Mononuclear cell (primary cell): ENCODE results near the gene TAOK3. TPM values are rescaled to one million over a fixed set of nuclear protein-coding genes. Genes with fewer than 3 reads are reported as not detected.
"Not testable (repeated sequence)": the region's sequence is repeated elsewhere in the genome, so short reads cannot be mapped to it uniquely, and the experiment has no call there.

Source experiments
- H3K27me3 ChIP-seq: 2 replicates; pipeline ENCODE4 v1.6.0; 2011; ENCODE audit warnings: low read length, control low read depth; ENCODE audit not compliant: insufficient read depth
- H3K4me1 ChIP-seq: 2 replicates; pipeline ENCODE4 v1.5.1; 2011; ENCODE audit warnings: mild to moderate bottlenecking, low read length, control low read depth; ENCODE audit not compliant: insufficient read depth
- H3K4me3 ChIP-seq: 2 replicates; pipeline ENCODE4 v1.5.1; 2011; ENCODE audit warnings: mild to moderate bottlenecking, low read length, moderate library complexity
- H3K9me3 ChIP-seq: 2 replicates; pipeline ENCODE4 v1.5.1; 2011; ENCODE audit warnings: low read depth, mild to moderate bottlenecking, control low read depth, low read length
- total RNA-seq: library from RNA; depleted of rRNA; stranded (reverse); fragments of >200 nt; gene quantifications from one replicate; pipeline ENCODE4 v1.2.3, GENCODE V29; 2012

Gene TAOK3
- total RNA-seq, 1 donor, result 58.6 TPM

DNA sequence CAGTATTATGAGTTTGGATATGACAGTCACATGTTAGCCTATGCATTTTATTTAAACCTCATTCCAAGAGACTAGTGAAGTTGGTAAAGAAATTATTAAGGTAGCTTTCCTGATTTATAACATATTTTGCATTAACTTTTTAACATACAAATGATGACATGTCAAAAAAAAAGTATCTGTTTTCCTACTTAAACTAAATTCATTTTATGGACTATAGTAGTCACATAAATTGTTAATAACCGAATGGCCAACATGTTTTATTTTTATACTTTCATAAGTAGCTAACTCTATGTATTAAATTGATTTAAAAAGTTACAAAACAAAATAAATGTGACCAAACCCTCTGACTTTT lies 14.7 kb downstream of the TAOK3 start:
- H3K9me3 ChIP-seq, result no peaks in the 10 kb centered on the region
- no peak overlapping the region for H3K4me3 ChIP-seq
- peaks cover 66% of the 10 kb centered on the region for H3K4me1 ChIP-seq
- no peaks in the 10 kb centered on the region for H3K27me3 ChIP-seq

DNA sequence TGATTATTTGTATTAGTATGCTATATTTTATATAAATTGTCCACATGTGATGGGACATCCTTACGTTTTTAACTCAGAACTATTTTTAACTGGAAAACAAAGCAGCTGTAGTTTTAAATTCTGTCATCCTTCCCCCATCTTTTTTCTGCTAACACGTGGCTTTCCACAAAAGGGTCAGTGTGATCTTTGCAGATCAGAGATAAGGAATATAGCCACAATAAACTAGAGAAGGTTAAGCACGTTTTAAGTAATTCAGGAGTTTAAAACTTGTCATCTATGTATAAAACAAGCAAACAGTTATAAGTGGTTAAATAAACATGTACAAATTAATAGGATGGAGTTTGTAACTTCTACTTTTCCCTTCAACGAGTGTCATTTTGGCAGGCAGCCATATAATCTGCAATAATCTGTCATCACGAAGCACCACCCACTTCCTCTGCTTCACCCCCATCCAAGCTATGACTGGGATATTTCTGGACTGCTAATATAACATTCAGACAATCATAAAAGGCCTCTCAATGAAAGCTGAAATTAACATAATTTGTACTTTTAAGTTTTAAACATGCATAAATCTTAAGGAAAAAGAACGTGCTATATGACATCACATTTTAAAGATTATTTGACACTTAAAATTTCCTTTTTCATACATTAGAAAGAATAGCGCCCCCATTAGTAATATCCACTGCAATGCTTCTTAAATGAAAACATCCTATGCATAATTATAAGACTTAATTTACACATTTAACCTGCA lies 15.3 kb downstream of the TAOK3 start:
- Histone ChIP-seq H3K9me3 (no peaks in the 10 kb centered on the region), H3K27me3 (no peaks in the 10 kb centered on the region), H3K4me1 (peaks cover 61% of the 10 kb centered on the region), H3K4me3 (no peak overlapping the region)

DNA sequence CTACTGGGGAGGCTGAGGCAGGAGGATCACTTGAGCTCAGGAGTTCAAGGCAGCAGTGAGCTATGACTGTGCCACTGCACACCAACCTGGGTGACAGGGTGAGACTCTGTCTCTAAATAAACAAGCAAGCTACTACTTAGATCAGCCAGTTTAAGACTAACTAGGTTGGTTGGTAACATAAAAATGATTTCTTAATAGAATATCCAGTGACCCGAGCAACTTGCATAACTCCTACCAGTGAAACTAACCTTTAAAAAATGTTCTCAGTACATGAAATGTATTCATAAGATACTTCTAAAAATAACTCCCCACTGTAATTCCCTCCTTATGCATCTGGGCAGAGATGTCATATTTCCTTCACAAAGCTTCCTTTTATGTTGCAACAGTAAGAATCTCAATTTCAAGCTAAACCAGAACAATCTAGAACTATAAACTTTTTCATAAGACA lies 15.9 kb downstream of the TAOK3 start:
- Histone ChIP-seq H3K4me1 (peaks cover 55% of the 10 kb centered on the region), H3K27me3 (no peaks in the 10 kb centered on the region), H3K9me3 (no peaks in the 10 kb centered on the region), H3K4me3 (no peak overlapping the region)

DNA sequence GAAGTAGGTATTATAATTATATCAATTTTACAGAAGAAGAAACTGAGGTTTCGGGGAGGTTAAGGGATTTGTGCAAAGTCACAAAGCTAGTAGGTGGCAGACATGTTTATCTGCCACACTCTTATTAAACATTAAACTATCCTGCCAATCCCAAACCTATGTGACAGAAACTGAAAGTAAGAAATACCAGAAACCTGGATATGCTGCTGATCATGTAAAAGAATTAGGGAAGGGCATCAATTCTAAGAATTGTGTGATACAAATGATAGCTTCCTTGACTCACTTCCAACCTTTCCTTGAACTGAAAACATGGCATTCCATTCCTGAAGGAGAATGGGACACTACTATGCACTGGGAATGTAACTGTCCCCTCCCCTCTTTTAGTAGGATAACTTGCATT lies 16.9 kb downstream of the TAOK3 start:
- H3K27me3 ChIP-seq, result no peaks in the 10 kb centered on the region
- H3K4me3 ChIP-seq, result no peak overlapping the region
- H3K9me3 ChIP-seq, result no peaks in the 10 kb centered on the region
- H3K4me1 ChIP-seq, result peaks cover 45% of the 10 kb centered on the region

DNA sequence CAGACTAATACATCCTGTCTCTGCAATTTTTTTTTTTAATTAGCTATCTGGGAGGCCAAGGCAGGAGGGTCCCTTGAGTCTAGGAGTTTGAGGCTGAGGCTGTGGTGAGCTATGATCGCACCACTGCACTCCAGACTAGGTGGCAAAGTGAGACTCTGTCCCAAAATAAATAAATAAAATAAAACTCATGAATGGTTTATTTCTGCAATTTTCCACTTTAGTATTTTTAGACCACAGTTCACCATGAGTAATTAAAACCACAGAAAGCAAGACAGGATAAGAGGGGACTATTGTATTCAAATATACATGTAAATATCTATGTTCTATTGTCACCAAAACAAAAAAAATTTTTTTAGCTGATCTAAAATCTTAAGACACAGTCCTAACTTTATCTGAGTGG lies 17.8 kb downstream of the TAOK3 start:
- H3K4me1 ChIP-seq, result peaks cover 37% of the 10 kb centered on the region
- no peaks in the 10 kb centered on the region for H3K9me3 ChIP-seq
- no peak overlapping the region for H3K4me3 ChIP-seq
- H3K27me3 ChIP-seq, result no peaks in the 10 kb centered on the region

DNA sequence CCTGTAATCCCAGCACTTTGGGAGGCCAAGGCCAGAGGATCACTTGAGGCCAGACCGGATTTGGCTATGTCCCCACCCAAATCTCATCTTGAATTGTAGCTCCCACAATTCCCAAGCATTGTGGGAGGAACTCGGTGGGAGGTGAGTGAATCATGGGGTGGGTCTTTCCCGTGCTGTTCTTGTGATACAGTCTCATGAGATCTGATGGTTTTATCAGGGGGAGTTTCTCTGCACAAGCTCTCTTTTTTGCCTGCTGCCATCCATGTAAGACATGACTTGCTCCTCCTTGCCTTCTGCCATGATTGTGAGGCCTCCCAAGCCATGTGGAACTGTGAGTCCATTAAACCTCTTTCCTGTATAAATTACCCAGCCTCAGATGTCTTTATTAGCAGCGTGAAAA lies 18.2 kb downstream of the TAOK3 start:
- H3K9me3 ChIP-seq, H3K27me3 ChIP-seq, H3K4me3 ChIP-seq: not testable (repeated sequence)
- peaks cover 33% of the 10 kb centered on the region for H3K4me1 ChIP-seq

DNA sequence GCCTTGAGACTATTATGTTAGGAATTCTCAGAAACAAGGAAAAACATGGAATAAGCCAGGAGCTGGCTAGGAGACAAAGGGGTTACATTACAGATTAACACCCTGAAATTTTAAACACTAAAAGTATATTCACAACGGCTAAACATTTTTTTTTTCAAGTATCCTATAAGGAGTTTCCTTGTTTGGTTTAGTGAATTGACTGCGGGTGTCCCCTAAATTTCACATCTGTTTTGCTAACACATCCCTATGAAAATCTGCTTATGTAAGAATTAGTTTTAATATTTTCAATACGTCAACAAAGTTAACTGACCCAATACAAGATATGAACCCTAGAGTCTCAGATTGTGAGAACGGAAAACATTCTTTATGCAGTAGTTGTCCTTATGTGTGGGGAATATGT lies 19.0 kb downstream of the TAOK3 start:
- Histone ChIP-seq H3K27me3 (no peaks in the 10 kb centered on the region), H3K4me1 (peaks cover 32% of the 10 kb centered on the region), H3K4me3 (no peak overlapping the region), H3K9me3 (no peaks in the 10 kb centered on the region)

DNA sequence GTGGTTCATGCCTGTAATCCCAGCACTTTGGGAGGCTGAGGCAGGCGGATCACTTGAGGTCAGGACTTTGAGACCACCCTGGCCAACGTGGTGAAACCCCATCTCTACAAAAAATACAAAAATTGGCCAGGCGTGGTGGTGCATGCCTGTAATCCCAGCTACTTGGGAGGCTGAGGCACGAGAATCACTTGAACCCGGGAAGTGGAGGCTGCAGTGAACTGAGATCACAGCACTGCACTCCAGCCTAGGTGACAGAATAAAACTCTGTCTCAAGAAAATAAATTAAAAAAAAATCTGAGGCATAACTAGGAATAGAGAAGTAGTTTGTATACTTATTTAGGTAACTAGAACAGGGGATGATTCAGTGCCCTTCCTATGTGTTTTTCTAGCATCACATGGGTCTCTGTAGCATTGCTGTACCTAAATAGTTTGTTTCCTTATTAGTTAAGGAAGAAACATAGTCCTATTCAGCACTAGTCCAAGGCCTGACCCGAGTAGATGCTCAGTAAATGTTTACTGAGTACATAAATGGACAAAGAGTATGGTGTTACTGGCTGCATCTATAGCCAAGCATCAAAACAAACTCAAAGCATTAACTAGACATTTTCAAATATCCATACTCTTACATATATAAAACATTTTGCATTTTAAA lies 21.7 kb downstream of the TAOK3 start:
- Histone ChIP-seq H3K27me3 (no peaks in the 10 kb centered on the region), H3K4me1 (peaks cover 42% of the 10 kb centered on the region)

DNA sequence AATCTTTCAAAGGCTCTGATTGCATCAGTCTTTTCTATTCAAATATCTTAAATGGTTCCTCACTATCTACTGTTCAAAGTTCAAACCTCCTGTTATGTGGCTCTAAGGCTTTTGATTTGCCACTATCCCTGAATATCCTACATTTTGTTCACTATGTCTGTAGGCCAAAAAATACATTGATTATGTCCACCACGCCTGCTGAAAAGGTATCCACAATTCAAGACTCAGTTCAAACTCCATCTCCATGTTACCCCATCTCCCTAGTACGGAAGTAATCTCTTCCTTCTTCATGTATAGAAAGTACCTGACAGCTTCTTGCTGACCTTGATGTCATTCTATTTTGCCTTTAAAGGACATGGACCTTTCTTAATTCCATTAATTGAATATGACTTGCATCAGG lies 24.8 kb downstream of the TAOK3 start:
- no peak overlapping the region for H3K4me3 ChIP-seq
- no peaks in the 10 kb centered on the region for H3K9me3 ChIP-seq
- no peaks in the 10 kb centered on the region for H3K27me3 ChIP-seq
- H3K4me1 ChIP-seq, result peaks cover 24% of the 10 kb centered on the region

More for the DNA sequence above, 21.7 kb downstream of the TAOK3 start:
- H3K9me3 ChIP-seq, result no peaks in the 10 kb centered on the region
- H3K4me3 ChIP-seq, result no peak overlapping the region

DNA sequence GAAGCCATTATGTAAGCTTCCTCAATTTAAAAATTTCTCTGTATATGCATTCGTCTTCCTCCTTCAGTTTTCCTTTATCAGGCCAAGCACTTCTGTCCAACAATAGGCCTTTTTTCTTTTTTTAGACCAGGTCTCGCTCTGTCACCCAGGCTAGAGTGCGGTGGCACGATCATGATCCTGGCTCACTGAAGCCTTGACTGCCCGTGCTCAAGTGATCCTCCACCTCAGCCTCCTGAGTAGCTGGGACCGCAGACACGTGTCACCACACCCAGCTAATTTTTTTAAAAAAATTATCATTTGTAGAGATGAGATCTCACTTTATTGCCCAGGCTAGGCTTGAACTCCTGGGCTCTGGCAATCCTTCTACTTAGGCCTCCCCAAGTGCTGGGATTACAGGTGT lies 25.8 kb downstream of the TAOK3 start:
- no peak overlapping the region for H3K4me3 ChIP-seq
- no peaks in the 10 kb centered on the region for H3K9me3 ChIP-seq
- peaks cover 28% of the 10 kb centered on the region for H3K4me1 ChIP-seq
- H3K27me3 ChIP-seq, result no peaks in the 10 kb centered on the region

DNA sequence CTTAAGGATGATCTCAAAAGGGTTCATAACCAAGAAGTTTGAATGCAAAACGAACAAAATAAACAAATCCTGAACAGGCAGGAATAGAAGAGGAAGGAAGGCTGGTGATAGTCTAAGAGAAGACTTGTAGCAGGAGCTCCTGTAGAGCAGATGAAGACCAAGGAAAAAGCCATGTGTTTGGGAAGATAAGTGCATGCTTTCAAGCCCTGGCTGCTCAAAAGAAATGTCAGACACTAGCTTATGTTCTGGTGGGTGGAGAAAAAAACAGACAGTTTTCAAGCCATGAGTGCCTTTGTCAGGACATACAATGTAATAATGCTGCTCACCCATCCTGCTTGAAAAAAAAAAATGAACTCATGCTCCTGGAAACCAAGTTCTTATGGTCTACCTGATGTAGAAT lies 27.4 kb downstream of the TAOK3 start:
- no peaks in the 10 kb centered on the region for H3K9me3 ChIP-seq
- H3K4me3 ChIP-seq, result no peak overlapping the region
- H3K4me1 ChIP-seq, result peaks cover 28% of the 10 kb centered on the region
- no peaks in the 10 kb centered on the region for H3K27me3 ChIP-seq

DNA sequence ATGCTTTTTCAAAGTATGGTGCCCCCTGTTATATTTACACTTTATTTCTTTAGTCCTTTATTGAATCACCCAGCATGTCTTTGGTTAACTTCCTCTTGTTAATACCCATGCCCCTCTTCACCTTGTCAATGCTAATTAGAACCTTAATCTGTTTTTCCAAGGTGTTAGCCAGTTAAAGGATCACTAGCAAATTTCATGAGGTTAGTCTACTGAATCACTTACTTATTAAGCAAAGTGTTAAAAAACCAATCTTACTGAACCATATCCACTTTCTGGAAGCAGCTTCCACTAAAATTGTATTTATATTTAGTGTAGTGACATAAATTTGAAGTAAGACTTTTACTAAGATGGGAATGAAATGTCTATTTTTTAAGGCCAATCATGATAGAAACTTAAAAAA lies 27.9 kb downstream of the TAOK3 start:
- H3K9me3 ChIP-seq, result no peaks in the 10 kb centered on the region
- peaks cover 28% of the 10 kb centered on the region for H3K4me1 ChIP-seq
- no peaks in the 10 kb centered on the region for H3K27me3 ChIP-seq
- H3K4me3 ChIP-seq, result no peak overlapping the region

DNA sequence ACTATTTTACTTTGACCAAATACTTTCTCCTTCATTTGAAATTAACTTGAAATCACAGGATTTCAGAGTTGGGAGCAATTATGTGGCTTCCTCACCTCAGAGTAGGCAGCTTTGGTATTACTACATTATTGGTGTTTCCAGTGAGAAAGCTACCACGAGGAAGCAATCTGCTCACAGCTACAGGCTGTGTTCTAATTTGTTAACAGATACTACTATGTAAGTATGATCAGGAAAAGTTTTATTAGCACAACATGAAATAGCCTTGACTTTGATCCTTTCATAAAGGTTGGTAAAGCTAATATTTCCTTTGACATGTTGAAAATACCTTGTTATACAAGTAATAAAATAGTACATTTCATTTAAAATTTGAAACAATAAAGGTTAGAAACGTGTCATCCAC lies 30.6 kb downstream of the TAOK3 start:
- Histone ChIP-seq H3K4me1 (peaks cover 21% of the 10 kb centered on the region), H3K27me3 (no peaks in the 10 kb centered on the region), H3K9me3 (no peaks in the 10 kb centered on the region), H3K4me3 (no peak overlapping the region)

DNA sequence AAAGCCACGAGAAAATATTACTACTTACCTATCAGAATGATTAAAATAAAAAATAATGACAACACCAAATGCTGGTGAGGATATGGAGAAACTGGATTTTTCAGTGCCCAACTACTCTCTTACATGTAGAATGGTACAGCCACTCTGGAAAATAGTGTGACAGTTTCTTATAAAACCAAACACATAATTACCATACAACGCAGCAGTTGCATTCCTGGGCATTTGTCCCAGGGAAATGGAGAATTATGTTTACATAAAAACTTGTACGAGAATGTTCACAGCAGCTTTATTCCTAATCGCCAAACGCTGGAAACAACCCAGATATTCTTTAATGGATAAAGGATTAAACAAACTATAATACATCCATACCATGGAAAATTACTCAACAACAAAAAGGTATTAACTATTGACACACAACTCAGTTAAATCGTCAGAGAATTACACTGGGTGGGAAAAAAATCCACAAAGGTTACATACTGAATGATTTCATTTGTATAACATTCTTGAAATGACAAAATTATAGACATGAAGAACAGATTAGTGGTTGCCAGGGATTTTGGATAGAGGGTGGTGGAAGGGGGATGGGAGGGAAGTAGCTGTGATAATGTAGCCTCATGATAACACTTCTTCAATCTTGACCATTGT lies 35.4 kb downstream of the TAOK3 start:
- Histone ChIP-seq H3K27me3 (no peaks in the 10 kb centered on the region), H3K9me3 (no peaks in the 10 kb centered on the region), H3K4me3 (no peak overlapping the region), H3K4me1 (peaks cover 32% of the 10 kb centered on the region)

DNA sequence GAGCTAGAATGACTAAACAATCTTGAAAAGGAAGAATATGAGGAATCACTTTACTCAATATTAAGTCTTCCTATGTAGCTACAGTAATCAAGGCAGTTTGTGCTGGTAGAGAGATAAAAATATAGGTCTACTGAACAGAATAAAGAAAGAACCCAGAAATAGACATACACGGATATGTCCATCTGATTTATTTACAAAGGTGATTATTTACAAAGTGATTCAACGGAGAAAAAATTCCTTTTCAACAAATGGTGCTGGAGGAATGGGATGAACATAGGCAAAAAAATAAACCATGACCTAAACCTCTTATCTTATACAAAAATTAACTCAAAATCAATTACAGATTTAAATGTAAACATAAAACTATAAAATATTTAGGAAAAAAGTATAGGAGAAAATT lies 36.6 kb downstream of the TAOK3 start:
- Histone ChIP-seq H3K4me3 (no peak overlapping the region), H3K9me3 (no peaks in the 10 kb centered on the region), H3K27me3 (no peaks in the 10 kb centered on the region), H3K4me1 (peaks cover 42% of the 10 kb centered on the region)
